ENCODE results near the gene PPFIBP2. TPM values are rescaled to one million over a fixed set of nuclear protein-coding genes. Genes with fewer than 3 reads are reported as not detected.

PPFIBP2 gene
- polyA plus RNA-seq, 1 experiment: 20.6 TPM

DNA sequence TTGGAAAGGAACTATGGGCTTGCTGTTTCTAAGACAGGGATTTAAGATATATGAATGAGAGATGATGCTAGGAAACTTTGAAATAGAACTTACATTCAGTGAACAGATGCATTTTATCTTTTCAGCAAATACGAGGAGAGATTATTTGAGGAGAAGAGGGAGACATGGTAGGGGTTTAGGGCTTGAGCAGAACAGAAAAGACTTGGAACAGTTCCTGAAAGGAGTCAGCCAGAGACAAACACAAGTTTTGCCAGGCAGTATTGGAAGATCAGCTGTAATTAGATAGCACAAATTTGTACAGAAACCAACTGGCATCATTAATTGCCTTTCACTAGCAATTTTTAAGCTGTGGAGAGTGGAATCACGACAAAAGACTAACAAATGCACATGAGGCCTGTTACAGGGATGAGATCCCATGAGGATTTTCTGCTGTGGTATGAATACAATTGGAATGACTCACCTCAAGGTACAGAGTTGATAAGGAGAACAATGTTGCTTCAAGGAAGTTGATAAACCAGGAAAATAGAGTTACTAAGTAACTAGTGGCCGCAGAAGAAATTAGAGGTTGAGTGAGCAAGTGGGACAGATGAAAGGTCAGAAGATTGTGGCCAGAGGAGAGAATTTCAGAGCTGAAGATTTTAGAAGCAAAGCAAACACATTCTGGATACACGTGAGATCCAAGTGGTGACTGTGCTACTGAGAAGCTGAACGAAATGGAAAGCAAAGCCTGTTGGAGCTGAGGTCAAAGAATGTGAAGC, 91.6 kb downstream of the PPFIBP2 start:
- TF ChIP-seq, protein P1, sequence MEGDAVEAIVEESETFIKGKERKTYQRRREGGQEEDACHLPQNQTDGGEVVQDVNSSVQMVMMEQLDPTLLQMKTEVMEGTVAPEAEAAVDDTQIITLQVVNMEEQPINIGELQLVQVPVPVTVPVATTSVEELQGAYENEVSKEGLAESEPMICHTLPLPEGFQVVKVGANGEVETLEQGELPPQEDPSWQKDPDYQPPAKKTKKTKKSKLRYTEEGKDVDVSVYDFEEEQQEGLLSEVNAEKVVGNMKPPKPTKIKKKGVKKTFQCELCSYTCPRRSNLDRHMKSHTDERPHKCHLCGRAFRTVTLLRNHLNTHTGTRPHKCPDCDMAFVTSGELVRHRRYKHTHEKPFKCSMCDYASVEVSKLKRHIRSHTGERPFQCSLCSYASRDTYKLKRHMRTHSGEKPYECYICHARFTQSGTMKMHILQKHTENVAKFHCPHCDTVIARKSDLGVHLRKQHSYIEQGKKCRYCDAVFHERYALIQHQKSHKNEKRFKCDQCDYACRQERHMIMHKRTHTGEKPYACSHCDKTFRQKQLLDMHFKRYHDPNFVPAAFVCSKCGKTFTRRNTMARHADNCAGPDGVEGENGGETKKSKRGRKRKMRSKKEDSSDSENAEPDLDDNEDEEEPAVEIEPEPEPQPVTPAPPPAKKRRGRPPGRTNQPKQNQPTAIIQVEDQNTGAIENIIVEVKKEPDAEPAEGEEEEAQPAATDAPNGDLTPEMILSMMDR (IDR thresholded peaks at IDR 0.05; ENCODE audit: insufficient read depth, low read depth, low read length): no peak
- Histone ChIP-seq H3K27me3 (ENCODE audit: control insufficient read depth, insufficient read depth, low read length) (no peaks in the 10 kb centered on the region), H3K4me3 (ENCODE audit: low read depth, low read length) (no peak overlapping the region), H3K36me3 (ENCODE audit: control insufficient read depth, insufficient read depth, low read length) (peaks cover 3% of the 10 kb centered on the region)
- DNase-seq (ENCODE audit: low read depth): no peak
- CTCF ChIA-PET: interaction anchor here (0.6 to 2.2 kb wide), 3 partner anchors 8 to 92 kb away, joined by 3 to 6 read pairs (median 3); partner anchors contain the start of gene PPFIBP2
- POLR2A ChIA-PET: no interaction called here

DNA sequence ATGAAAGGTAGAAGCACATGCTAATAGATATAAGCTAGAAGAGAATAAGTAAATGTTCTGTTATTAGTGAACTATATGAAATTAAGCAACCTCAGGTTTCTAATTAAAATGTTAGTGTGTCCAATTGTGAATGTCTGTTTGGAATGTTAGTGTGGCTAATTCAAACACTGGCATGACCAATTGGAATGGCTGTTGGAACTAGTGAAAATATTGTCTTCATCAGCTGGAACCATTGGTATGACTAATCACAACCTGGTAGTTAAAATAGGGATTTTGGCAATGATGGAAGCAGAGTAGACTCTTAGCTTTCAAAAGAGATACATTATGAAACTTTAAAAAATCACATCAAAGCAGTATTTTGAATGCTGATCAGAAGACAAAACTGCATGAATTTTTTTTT, 92.7 kb downstream of the PPFIBP2 start:
- CTCF ChIA-PET: interaction anchor here (0.6 to 2.2 kb wide), 3 partner anchors 13 to 833 kb away, joined by 3 to 6 read pairs (median 3); partner anchors contain the start of gene PPFIBP2
- TF ChIP-seq, protein P1 (IDR thresholded peaks at IDR 0.05; ENCODE audit: insufficient read depth, low read depth, low read length): no peak

DNA sequence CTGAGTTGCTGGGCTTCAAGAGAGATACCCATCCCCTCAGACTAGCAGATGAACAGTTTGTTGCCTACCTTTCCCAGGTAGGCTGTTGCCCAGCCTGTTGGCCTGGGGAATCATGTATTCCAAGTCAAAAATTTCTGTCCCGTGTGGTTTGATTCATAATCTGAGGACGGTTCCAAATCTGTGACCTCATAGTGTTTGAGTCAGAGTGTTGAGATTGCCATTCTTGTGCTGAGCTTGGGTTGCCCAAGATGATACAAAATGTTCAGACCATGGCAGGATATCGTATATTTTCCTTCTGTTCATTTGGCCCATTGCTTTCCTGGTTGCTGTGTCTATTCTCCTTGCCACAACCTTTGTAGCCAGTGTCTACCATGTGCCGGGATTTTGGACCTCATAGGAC, 95.2 kb downstream of the PPFIBP2 start:
- ChIA-PET POLR2A (no interaction called here), CTCF (interaction anchor here (1.1 to 1.7 kb wide), 2 partner anchors 38 to 43 kb away, joined by 3 to 7 read pairs; no protein-coding TSS in a partner anchor)
- TF ChIP-seq, protein P1 (IDR thresholded peaks at IDR 0.05; ENCODE audit: insufficient read depth, low read depth, low read length): no peak
- Histone ChIP-seq H3K4me3 (ENCODE audit: low read depth, low read length) (no peak overlapping the region), H3K27me3 (ENCODE audit: control insufficient read depth, insufficient read depth, low read length) (no peaks in the 10 kb centered on the region), H3K36me3 (ENCODE audit: control insufficient read depth, insufficient read depth, low read length) (peaks cover 5% of the 10 kb centered on the region)
- no peak for DNase-seq (ENCODE audit: low read depth)

More for the DNA sequence above, 92.7 kb downstream of the PPFIBP2 start:
- H3K4me3 ChIP-seq (ENCODE audit: low read depth, low read length): no peak overlapping the region
- no peaks in the 10 kb centered on the region for H3K27me3 ChIP-seq (ENCODE audit: control insufficient read depth, insufficient read depth, low read length)
- POLR2A ChIA-PET: no interaction called here
- DNase-seq (ENCODE audit: low read depth): no peak
- H3K36me3 ChIP-seq (ENCODE audit: control insufficient read depth, insufficient read depth, low read length): peaks cover 5% of the 10 kb centered on the region

DNA sequence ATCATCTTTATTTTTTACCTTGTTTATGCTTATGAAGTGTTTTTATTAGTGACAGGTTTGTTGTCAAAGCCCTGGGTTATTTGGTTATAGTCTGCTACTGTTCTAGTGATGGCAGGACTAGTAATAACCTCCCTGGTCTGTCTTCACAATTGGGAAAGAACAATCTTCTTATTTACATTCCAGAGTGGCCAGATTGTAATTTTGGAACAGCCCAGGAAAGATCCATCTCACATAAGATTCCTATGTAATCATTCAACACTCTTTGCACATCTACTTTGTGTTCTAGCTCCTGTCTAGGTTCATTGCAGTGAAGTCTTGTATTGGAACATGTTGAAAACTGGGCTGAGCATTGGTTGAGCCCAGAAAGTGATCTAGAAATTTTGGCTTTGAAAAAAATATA, 95.7 kb downstream of the PPFIBP2 start:
- CTCF ChIA-PET: interaction anchor here (1.1 to 1.7 kb wide), 3 partner anchors 20 to 44 kb away, joined by 3 to 7 read pairs (median 3); no protein-coding TSS in a partner anchor
- no peak for DNase-seq (ENCODE audit: low read depth)

DNA sequence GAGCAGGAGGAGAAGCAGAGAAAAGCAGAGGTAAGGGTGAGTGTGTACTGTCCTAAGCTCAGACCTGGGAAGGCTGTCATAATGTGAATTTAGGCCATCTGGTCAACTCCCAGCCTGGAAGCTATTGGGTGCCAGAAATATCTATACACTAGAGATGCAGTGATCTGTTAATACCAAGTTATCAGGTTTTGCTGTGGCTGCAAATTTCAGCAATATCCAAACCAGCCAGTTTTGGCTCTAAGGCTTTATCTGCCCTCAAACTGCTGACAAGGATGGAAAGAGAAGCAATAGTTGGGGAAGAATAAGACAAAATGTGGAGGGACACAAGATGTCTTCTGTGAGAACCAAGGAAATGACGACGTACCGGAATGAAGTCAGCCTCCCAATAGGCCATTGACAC, 96.6 kb downstream of the PPFIBP2 start:
- TF ChIP-seq, protein P1 (IDR thresholded peaks at IDR 0.05; ENCODE audit: insufficient read depth, low read depth, low read length): no peak
- ChIA-PET CTCF (interaction anchor here (1.1 to 1.7 kb wide), 3 partner anchors 19 to 55 kb away, joined by 3 to 7 read pairs (median 3); no protein-coding TSS in a partner anchor), POLR2A (no interaction called here)
- H3K4me3 ChIP-seq (ENCODE audit: low read depth, low read length): no peak overlapping the region
- H3K36me3 ChIP-seq (ENCODE audit: control insufficient read depth, insufficient read depth, low read length): peaks cover 5% of the 10 kb centered on the region
- no peaks in the 10 kb centered on the region for H3K27me3 ChIP-seq (ENCODE audit: control insufficient read depth, insufficient read depth, low read length)
- no peak for DNase-seq (ENCODE audit: low read depth)

More for the DNA sequence above, 95.7 kb downstream of the PPFIBP2 start:
- TF ChIP-seq, protein P1 (IDR thresholded peaks at IDR 0.05; ENCODE audit: insufficient read depth, low read depth, low read length): no peak
- POLR2A ChIA-PET: no interaction called here
- Histone ChIP-seq H3K4me3 (ENCODE audit: low read depth, low read length) (no peak overlapping the region), H3K27me3 (ENCODE audit: control insufficient read depth, insufficient read depth, low read length) (no peaks in the 10 kb centered on the region), H3K36me3 (ENCODE audit: control insufficient read depth, insufficient read depth, low read length) (peaks cover 5% of the 10 kb centered on the region)
